IMR-90 (cell line): ENCODE results near the gene DCD. TPM values are rescaled to one million over a fixed set of nuclear protein-coding genes. Genes with fewer than 3 reads are reported as not detected.

Source experiments
- ATAC-seq: fragments of 200-7000 bp; cut with Tn5 transposase; 2 replicates; pipeline ENCODE4 v1.9.1; 2020; ENCODE audit warnings: low read depth, mild to moderate bottlenecking, moderate library complexity
- BruUV-seq: library from RNA; stranded (reverse); fragments of 400-500 nt; replicated peaks from 2 replicates; lab custom pipeline; 2021; lab: Mats Ljungman, UMichigan
- CTCF ChIA-PET: fragments of 300-600 bp; formaldehyde crosslinking; extraction: SDS; loops from one replicate; lab custom pipeline; 2021; ENCODE audit warnings: antibody characterized with exemption; lab: Yijun Ruan, JAX
- POLR2A ChIA-PET: fragments of 300-600 bp; sonication (Branson Sonifier 250); formaldehyde crosslinking; loops from one replicate; lab custom pipeline; 2022; ENCODE audit warnings: antibody characterized with exemption; ENCODE audit not compliant: unreplicated experiment; lab: Charles Lee
- DNase-seq: peaks from one replicate; pipeline ENCODE4 v3.0.0; 2013
- H2AFZ ChIP-seq: replicated peaks from 2 replicates; pipeline ENCODE3; 2013; ENCODE audit warnings: low read length, mild to moderate bottlenecking; ENCODE audit not compliant: poor library complexity
- H2AK5ac ChIP-seq: 2 replicates; pipeline ENCODE4 v1.6.1; 2013; ENCODE audit warnings: low read depth, low read length, inconsistent platforms
- H2AK9ac ChIP-seq: replicated peaks from 2 replicates; pipeline ENCODE3; 2013; ENCODE audit warnings: mild to moderate bottlenecking, low read depth, low read length, moderate library complexity; ENCODE audit not compliant: poor library complexity
- H2BK120ac ChIP-seq: 2 replicates; pipeline ENCODE4 v1.6.1; 2013; ENCODE audit warnings: low read depth, low read length, inconsistent platforms
- H2BK15ac ChIP-seq: 3 replicates; pipeline ENCODE4 v1.6.1; 2013; ENCODE audit warnings: low read depth, low read length, inconsistent platforms
- H2BK20ac ChIP-seq: 2 replicates; pipeline ENCODE4 v1.6.1; 2013; ENCODE audit warnings: low read depth, mild to moderate bottlenecking, inconsistent platforms, low read length, moderate library complexity
- H2BK5ac ChIP-seq: 2 replicates; pipeline ENCODE4 v1.6.1; 2013; ENCODE audit warnings: mild to moderate bottlenecking, low read depth, low read length, inconsistent platforms; ENCODE audit not compliant: poor library complexity, severe bottlenecking
- H3K14ac ChIP-seq: replicated peaks from 2 replicates; pipeline ENCODE4 v1.6.1; 2013; ENCODE audit warnings: low read depth, low read length, inconsistent platforms
- H3K18ac ChIP-seq: 2 replicates; pipeline ENCODE4 v1.6.1; 2013; ENCODE audit warnings: low read depth, low read length, control low read depth
- H3K23ac ChIP-seq: 2 replicates; pipeline ENCODE4 v1.6.1; 2013; ENCODE audit warnings: low read depth, low read length, inconsistent platforms
- H3K27ac ChIP-seq: 2 replicates; pipeline ENCODE4 v1.5.1; 2013; ENCODE audit warnings: mild to moderate bottlenecking, control low read depth, low read length; ENCODE audit not compliant: insufficient read depth
- H3K27me3 ChIP-seq: 2 replicates; pipeline ENCODE4 v1.6.1; 2013; ENCODE audit warnings: low read length; ENCODE audit not compliant: control insufficient read depth, insufficient read depth
- H3K36me3 ChIP-seq: 2 replicates; pipeline ENCODE4 v1.6.1; 2013; ENCODE audit warnings: low read length, mixed read lengths; ENCODE audit not compliant: control insufficient read depth, insufficient read depth
- H3K4ac ChIP-seq: 2 replicates; pipeline ENCODE4 v1.6.1; 2013; ENCODE audit warnings: low read depth, low read length, inconsistent platforms
- H3K4me1 ChIP-seq: 2 replicates; pipeline ENCODE4 v1.6.1; 2013; ENCODE audit warnings: low read length, mixed read lengths; ENCODE audit not compliant: control insufficient read depth, insufficient read depth
- H3K4me2 ChIP-seq: 2 replicates; pipeline ENCODE4 v1.6.1; 2013; ENCODE audit warnings: low read depth, mild to moderate bottlenecking, control low read depth, low read length, moderate library complexity
- H3K4me3 ChIP-seq: 2 replicates; pipeline ENCODE4 v1.5.1; 2013; ENCODE audit warnings: low read depth, mild to moderate bottlenecking, control low read depth, low read length, moderate library complexity; ENCODE audit not compliant: insufficient read depth
- H3K56ac ChIP-seq: 2 replicates; pipeline ENCODE4 v1.6.1; 2013; ENCODE audit warnings: low read length, inconsistent platforms; ENCODE audit not compliant: insufficient read depth; ENCODE audit errors: extremely low read depth
- H3K79me1 ChIP-seq, 2 experiments: 2 replicates each; pipeline ENCODE4 v1.6.1; 2013; ENCODE audit warnings: low read length in 2 of 2, inconsistent platforms in 1 of 2, low read depth in 1 of 2
- H3K9ac ChIP-seq: 2 replicates; pipeline ENCODE4 v1.6.1; 2013; ENCODE audit warnings: low read depth, low read length, control low read depth
- H3K9me1 ChIP-seq: 2 replicates; pipeline ENCODE4 v1.6.1; 2013; ENCODE audit warnings: low read length, inconsistent platforms; ENCODE audit not compliant: insufficient read depth
- H3K9me3 ChIP-seq: 2 replicates; pipeline ENCODE4 v1.6.1; 2013; ENCODE audit warnings: low read length; ENCODE audit not compliant: control insufficient read depth, insufficient read depth
- H4K20me1 ChIP-seq: 2 replicates; pipeline ENCODE4 v1.6.1; 2013; ENCODE audit warnings: low read length, inconsistent platforms; ENCODE audit not compliant: insufficient read depth
- H4K5ac ChIP-seq: 2 replicates; pipeline ENCODE4 v1.6.1; 2013; ENCODE audit warnings: mild to moderate bottlenecking, low read depth, low read length, control low read depth
- H4K8ac ChIP-seq, 2 experiments: 2 replicates each; pipeline ENCODE4 v1.6.1; 2013; ENCODE audit warnings: low read depth in 2 of 2, low read length in 2 of 2, control low read depth in 1 of 2, inconsistent platforms in 1 of 2
- H4K91ac ChIP-seq: 2 replicates; pipeline ENCODE4 v1.6.1; 2013; ENCODE audit warnings: low read depth, low read length, inconsistent platforms; ENCODE audit not compliant: insufficient read depth
- CHD1 ChIP-seq: IDR thresholded peaks from 2 replicates; pipeline ENCODE4 v1.6.1; 2012; ENCODE audit warnings: low read depth, low read length, improper control_type of control experiment
- MAFK ChIP-seq: IDR thresholded peaks from 2 replicates; pipeline ENCODE4 v1.6.1; 2012; ENCODE audit warnings: low read depth, low read length, improper control_type of control experiment
- MAZ ChIP-seq: IDR thresholded peaks from 2 replicates; pipeline ENCODE4 v1.6.1; 2012; ENCODE audit warnings: low read depth, mild to moderate bottlenecking, low read length, improper control_type of control experiment, moderate library complexity, borderline replicate concordance
- POLR2A ChIP-seq: IDR thresholded peaks from 2 replicates; pipeline ENCODE4 v1.6.1; 2012; ENCODE audit warnings: mild to moderate bottlenecking, low read depth, low read length
- WGBS, 2 experiments: methylation state at CpG; one replicate each; pipeline versions ENCODE4 v1.1.5 to v1.1.7; 2013; ENCODE audit warnings: missing lambda C conversion rate in 2 of 2; ENCODE audit not compliant: insufficient read length in 1 of 2; ENCODE audit errors: extremely low coverage in 2 of 2; 5-methylcytosine and 5-hydroxymethylcytosine counted together
- dilution Hi-C: fragments of 300-500 bp; cut with HindIII; formaldehyde crosslinking; loops from one replicate; pipeline ENCODE4 v1.14.3; 2018; ENCODE audit warnings: low sequenced_read_pairs; ENCODE audit not compliant: unreplicated experiment
- in situ Hi-C: fragments of 300-500 bp; cut with MboI; formaldehyde crosslinking; loops from 3 replicates; pipeline ENCODE4 v1.14.3; 2019; ENCODE audit warnings: low sequenced_read_pairs, inconsistent platforms, mixed read lengths
- intact Hi-C: fragments of 100-400 bp; cut with micrococcal nuclease; formaldehyde crosslinking; loops from 2 replicates; pipeline ENCODE4 v1.10.0; 2022
- polyA plus RNA-seq, 3 experiments: library from polyadenylated mRNA; depleted of rRNA; stranded (reverse); fragments of >200 nt; gene quantifications; 2 replicates each; pipeline ENCODE4 v1.2.3, GENCODE V29; 2012; ENCODE audit warnings: low replicate concordance in 1 of 3
- total RNA-seq: library from RNA; depleted of rRNA; stranded (reverse); fragments of >200 nt; gene quantifications from 2 replicates; pipeline ENCODE4 v1.2.3, GENCODE V29; 2012

Gene DCD
- total and polyA plus RNA-seq, 2 of the 4 experiments (the other 2 are of a cell fraction): not detected

- Histone ChIP-seq H4K20me1 (no peaks in the 10 kb centered on the region), H3K79me1 (no peaks in the 10 kb centered on the region), H2BK5ac (no peak overlapping the region), H3K4me3 (no peak overlapping the region), H4K8ac (no peak overlapping the region), H2AK5ac (no peak overlapping the region), H2BK15ac (no peak overlapping the region), H3K9me3 (no peaks in the 10 kb centered on the region), H4K5ac (no peak overlapping the region), H3K27me3 (peaks cover 2% of the 10 kb centered on the region), H2AK9ac (no peak overlapping the region), H3K18ac (no peak overlapping the region), H3K36me3 (no peaks in the 10 kb centered on the region), H3K9me1 (no peaks in the 10 kb centered on the region), H3K23ac (no peak overlapping the region), H2BK20ac (no peak overlapping the region), H3K14ac (no peak overlapping the region), H3K27ac (no peak overlapping the region), H2AFZ (no peak overlapping the region), H2BK120ac (no peak overlapping the region), H3K9ac (no peak overlapping the region), H3K56ac (no peak overlapping the region), H3K4me1 (no peaks in the 10 kb centered on the region), H4K91ac (no peak overlapping the region), H3K4ac (no peak overlapping the region), H3K4me2 (no peak overlapping the region)
- DNase-seq (no peak), ATAC-seq (no peak)
- CTCF ChIA-PET: no interaction called here
- intact Hi-C loops (no loop called here), dilution Hi-C loops (no loop called here), in situ Hi-C loops (no loop called here)
- BruUV-seq: no TSS peak
- POLR2A ChIA-PET: no interaction called here
- 54% methylated on average over 2 of the region's 6 CpGs; no CpG with 5 or more reads in 1 of the 2 experiments for WGBS, 2 experiments
- TF ChIP-seq CHD1: no peak
- no peak for TF ChIP-seq MAFK
- TF ChIP-seq POLR2A: no peak
- no peak for TF ChIP-seq MAZ
Observed at GRCh38 chr12:54616933-54617680, 31.1 kb downstream of the DCD start.
